GM19043 (cell line): ENCODE measurements around the gene FOXI1.

Experiments
- ATAC-seq: cut with Tn5 transposase; IDR thresholded peaks from one replicate; pipeline ENCODE4 v1.9.1; 2021; ENCODE audit warnings: low read depth; ENCODE audit not compliant: unreplicated experiment

The FOXI1 gene

DNA sequence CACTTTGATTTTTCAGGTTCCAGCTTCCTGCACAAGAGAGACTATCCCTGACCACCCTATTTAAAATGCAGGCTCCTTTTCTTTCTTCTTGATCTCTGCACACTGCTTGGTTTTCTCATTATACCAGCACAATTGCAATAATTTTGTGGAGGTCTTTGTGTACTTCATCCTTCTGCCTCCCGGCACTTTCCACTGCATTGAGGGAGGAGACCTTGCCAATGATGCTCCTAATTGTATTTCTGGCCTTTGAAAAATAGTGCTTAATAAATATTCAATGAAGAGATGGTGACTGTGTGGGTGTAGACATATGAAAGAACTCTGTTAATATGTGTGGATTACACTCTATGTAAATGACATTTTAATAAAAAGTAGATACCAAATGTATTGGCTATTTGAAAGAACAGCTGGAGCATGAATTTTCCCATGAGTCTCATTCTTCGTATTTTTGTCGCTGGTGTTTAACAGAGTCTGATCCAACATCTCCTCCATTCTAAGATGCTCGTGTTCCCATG, 42.1 kb downstream of the FOXI1 start:
- no peak for ATAC-seq

DNA sequence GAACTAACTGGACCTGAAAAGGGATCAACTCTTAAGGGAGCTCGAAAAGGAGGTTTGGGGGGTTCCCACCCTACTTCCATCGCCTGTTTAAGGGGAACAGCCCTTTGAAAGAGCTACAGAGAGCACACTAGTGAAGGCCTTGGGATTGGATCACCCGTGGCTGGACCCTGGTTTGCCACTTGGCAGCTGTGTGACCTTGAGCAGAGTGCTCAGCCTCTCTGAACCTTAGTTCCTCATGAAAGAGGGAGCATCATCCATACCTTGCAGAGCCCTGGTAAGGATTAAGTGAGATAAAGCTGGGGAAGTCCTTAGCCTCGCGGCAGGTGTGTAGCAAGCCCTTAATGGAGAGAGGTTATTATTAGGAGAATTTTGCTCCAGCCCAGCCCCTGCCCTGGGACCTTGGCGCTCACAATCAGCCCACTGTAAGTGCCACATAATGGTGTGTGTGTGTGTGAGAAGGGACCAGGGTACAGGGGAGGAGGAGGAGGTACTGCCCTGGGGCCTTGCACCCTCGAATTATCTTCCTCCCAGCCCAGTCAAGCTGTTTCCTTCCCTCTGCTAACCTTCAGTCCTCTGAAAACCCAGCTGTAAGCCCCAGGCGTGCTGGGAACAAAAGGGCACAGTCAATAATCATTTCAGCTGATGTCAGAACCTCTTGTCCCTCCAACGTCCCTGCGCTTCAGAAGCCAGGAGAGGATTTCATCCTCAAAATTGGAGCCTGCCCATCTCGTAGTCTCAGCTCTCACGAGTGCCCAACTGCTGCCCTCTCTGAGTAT, 42.9 kb downstream of the FOXI1 start:
- no peak for ATAC-seq

DNA sequence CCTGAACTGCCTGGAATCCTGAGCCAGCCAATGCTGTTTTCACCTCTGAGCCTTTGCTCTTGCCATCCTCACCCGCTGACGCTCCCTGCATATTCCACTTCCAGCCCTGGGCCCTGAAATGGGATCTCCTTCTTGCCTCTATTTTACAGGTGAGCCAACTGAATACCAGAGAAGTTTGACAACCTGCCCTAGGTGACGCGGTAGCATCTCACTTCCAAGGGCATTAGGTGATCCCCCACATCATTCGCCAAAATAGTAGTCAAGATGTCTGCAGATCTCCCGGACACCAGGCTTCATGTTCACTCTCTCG, 43.5 kb downstream of the FOXI1 start:
- no peak for ATAC-seq

GRCh38 chr5:170150713-170151096, 45.0 kb downstream of the FOXI1 start:
- ATAC-seq = no peak

DNA sequence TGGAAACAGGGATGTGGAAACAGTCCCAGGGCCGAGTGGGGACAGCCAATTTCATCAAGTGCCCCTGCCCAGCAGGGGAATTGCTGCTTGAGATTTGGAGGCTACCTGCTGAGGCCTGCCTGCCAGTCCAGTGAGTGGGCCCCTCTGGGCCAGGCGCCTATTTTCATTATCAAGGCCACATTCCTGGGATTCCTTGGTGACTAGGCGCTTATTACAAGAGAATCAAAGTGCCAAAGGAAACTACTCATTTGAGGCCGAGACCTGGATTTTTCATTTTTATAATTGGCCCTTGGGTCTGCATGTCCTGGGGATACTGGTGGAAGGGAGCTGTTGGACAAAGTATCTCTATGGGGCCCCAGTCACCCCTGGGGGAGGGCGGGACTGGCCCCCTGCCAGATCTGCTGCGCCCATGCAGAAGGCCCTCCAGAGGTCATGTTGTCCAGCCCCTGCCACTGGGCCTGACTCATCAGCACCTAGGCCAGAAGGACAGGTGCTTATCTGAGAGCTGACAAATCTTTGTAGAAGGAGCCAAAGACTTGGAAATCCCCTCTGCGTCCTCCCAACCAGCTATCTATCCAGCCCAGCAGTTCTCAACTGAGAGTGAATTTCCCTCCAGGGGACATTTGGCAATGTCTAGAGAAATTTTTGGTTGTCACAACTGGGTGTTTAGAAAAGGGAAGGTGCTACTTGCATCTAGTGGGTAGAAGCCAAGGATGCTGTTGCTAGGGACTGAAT, 45.6 kb downstream of the FOXI1 start:
- no peak for ATAC-seq

- no peak for ATAC-seq
Measured at GRCh38 chr5:170152767-170153166, 47.1 kb downstream of the FOXI1 start.

DNA sequence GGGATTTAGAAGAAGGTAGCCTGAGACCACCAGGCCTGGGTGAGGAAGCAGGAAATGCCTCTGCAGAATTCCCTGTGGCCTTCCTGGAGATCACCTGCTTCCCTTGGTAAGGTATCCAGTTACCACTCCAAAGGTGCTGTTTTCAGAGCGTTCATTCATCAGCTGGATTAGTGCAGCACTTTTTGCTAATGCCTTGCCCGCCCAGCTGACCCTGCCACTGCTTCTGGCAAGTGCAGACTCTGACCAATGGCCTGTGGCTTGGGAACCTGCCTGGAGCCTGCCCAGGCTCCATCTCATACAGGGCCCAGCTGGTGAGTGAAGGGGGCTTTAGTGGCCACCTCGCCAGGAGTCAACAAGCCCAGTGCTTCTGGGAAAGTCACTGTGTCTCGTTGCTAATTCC, 48.6 kb downstream of the FOXI1 start:
- no peak for ATAC-seq

DNA sequence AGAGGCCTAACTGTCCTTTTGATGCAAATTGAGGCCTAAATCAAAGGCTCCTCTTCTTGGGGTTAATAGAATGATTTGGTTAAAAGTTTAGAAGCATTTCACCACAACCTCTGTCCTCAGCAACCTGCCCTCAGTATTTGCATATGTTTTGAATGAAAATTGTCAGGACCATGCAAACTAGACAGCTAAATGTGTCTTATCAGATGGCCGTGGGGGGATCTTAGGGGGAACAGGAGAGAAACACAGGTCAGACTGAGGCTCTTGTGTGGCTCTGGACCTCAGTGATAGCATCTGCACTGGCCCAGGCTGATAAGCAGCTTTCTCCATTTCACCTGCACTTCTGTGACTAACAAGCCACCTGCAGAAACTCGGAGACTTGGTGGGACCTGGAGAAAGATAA, 49.0 kb downstream of the FOXI1 start:
- peak; percentile 50 for ATAC-seq

GRCh38 chr5:170155771-170156170, 50.1 kb downstream of the FOXI1 start:
- no peak for ATAC-seq

- no peak for ATAC-seq
Measured at GRCh38 chr5:170159101-170159698, 53.5 kb downstream of the FOXI1 start.
